ENCODE measurements around the gene ASB1. TPM values are rescaled to one million over a fixed set of nuclear protein-coding genes. Genes with fewer than 3 reads are reported as not detected.

The ASB1 gene
- total and polyA plus RNA-seq, 2 donors (not counting 1 experiment from before 2014, with no cell fraction given), result 19.3 to 40.6 TPM

DNA sequence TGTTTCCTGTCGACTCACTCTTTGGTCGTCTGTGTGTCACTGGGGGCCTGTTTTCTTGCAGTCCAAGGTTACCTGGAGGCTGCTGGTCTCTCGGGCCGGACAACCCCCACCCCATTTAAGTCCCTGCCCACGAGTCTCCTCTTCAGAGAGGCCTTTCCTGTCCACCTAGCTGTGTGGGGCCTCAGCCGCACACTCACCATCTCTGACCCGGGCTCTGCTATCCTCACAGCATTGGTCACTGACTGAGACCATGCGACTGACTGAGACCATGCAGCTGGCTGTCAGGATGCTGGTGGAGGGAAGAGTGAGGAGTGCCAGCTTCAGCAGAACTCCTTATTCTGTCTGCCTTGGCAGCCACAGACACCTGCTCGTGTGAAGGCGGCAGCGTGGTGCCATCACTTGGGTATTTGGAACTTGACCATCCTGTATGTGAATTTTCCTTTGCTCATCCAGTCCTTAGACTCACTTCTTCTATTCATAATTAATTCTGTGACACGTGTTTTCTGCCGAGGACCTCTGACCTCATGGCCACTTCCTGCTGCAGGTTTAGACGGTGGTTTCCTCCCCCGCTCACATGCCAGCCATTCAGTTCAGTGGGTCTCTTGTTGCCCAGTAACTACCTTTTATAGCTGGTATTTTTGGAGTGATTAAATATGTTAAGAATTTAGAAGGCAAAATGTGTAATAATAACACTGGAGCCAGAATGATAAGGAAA lies 47.5 kb upstream of the ASB1 start:
- Histone ChIP-seq H3K79me2 (ENCODE audit: control insufficient read depth, insufficient read depth, low read length) (no peaks in the 10 kb centered on the region), H3K36me3 (ENCODE audit: control insufficient read depth, insufficient read depth, low read length) (no peaks in the 10 kb centered on the region), H3K4me1 (ENCODE audit: control insufficient read depth, extremely low read depth, insufficient read depth, low read length) (peaks cover 4% of the 10 kb centered on the region), H3K4me2 (ENCODE audit: extremely low read depth, insufficient read depth, low read length) (peak overlapping the region; percentile 27), H3K9ac (ENCODE audit: insufficient read depth, low read length) (no peak overlapping the region), H3K4me3 (replicated peaks in 1 of 4; ENCODE audit: control extremely low read depth in 1 of 4, insufficient read depth in 1 of 4, low read depth in 3 of 4, low read length in 4 of 4) (no peak overlapping the region), H2AFZ (ENCODE audit: low read length) (no peak overlapping the region), H3K9me3 (ENCODE audit: control insufficient read depth, insufficient read depth, low read depth, low read length) (no peaks in the 10 kb centered on the region), H3K27me3 (ENCODE audit: control insufficient read depth, insufficient read depth, low read length) (no peaks in the 10 kb centered on the region), H4K20me1 (ENCODE audit: control insufficient read depth, extremely low read depth, insufficient read depth, low read length) (no peaks in the 10 kb centered on the region), H3K27ac (ENCODE audit: insufficient read depth, low read length) (peak overlapping the region; percentile 11)
- TF ChIP-seq EZH2 (IDR thresholded peaks at IDR 0.05; ENCODE audit: low read length, missing control alignments), result no peak
- no peak for TF ChIP-seq CTCF (conservative IDR thresholded peaks at IDR 0.05 in 1 of 2, IDR thresholded peaks at IDR 0.05 in 1 of 2; ENCODE audit: low read depth in 1 of 2, low read length in 2 of 2)
- DNase-seq (ENCODE audit: low read depth in 2 of 2), result peak; percentile 28 to 92

- no peak overlapping the region for H3K4me2 ChIP-seq (ENCODE audit: extremely low read depth, insufficient read depth, low read length)
- peaks cover 4% of the 10 kb centered on the region for H3K4me1 ChIP-seq (ENCODE audit: control insufficient read depth, extremely low read depth, insufficient read depth, low read length)
- no peaks in the 10 kb centered on the region for H3K27me3 ChIP-seq (ENCODE audit: control insufficient read depth, insufficient read depth, low read length)
- H2AFZ ChIP-seq (ENCODE audit: low read length), result no peak overlapping the region
- no peak for DNase-seq (ENCODE audit: low read depth in 2 of 2)
- no peaks in the 10 kb centered on the region for H4K20me1 ChIP-seq (ENCODE audit: control insufficient read depth, extremely low read depth, insufficient read depth, low read length)
- H3K4me3 ChIP-seq (replicated peaks in 1 of 4; ENCODE audit: control extremely low read depth in 1 of 4, insufficient read depth in 1 of 4, low read depth in 3 of 4, low read length in 4 of 4), result no peak overlapping the region
- no peak for TF ChIP-seq EZH2 (IDR thresholded peaks at IDR 0.05; ENCODE audit: low read length, missing control alignments)
- TF ChIP-seq CTCF (conservative IDR thresholded peaks at IDR 0.05 in 1 of 2, IDR thresholded peaks at IDR 0.05 in 1 of 2; ENCODE audit: low read depth in 1 of 2, low read length in 2 of 2), result no peak
- H3K27ac ChIP-seq (ENCODE audit: insufficient read depth, low read length), result no peak overlapping the region
- H3K36me3 ChIP-seq (ENCODE audit: control insufficient read depth, insufficient read depth, low read length), result no peaks in the 10 kb centered on the region
- no peaks in the 10 kb centered on the region for H3K9me3 ChIP-seq (ENCODE audit: control insufficient read depth, insufficient read depth, low read depth, low read length)
- no peak overlapping the region for H3K9ac ChIP-seq (ENCODE audit: insufficient read depth, low read length)
- no peaks in the 10 kb centered on the region for H3K79me2 ChIP-seq (ENCODE audit: control insufficient read depth, insufficient read depth, low read length)
These were observed 46.4 kb upstream of the ASB1 start for GRCh38 chr2:238380336-238380735.

GRCh38 chr2:238380785-238381184 lies 45.9 kb upstream of the ASB1 start:
- no peaks in the 10 kb centered on the region for H3K27me3 ChIP-seq (ENCODE audit: control insufficient read depth, insufficient read depth, low read length)
- peak; percentile 26 to 71 for DNase-seq (ENCODE audit: low read depth in 2 of 2)
- TF ChIP-seq EZH2 (IDR thresholded peaks at IDR 0.05; ENCODE audit: low read length, missing control alignments) (no peak), CTCF (conservative IDR thresholded peaks at IDR 0.05 in 1 of 2, IDR thresholded peaks at IDR 0.05 in 1 of 2; ENCODE audit: low read depth in 1 of 2, low read length in 2 of 2) (no peak)
- H2AFZ ChIP-seq (ENCODE audit: low read length), result no peak overlapping the region
- H3K79me2 ChIP-seq (ENCODE audit: control insufficient read depth, insufficient read depth, low read length), result no peaks in the 10 kb centered on the region
- no peak overlapping the region for H3K4me2 ChIP-seq (ENCODE audit: extremely low read depth, insufficient read depth, low read length)
- no peaks in the 10 kb centered on the region for H4K20me1 ChIP-seq (ENCODE audit: control insufficient read depth, extremely low read depth, insufficient read depth, low read length)
- no peak overlapping the region for H3K4me3 ChIP-seq (replicated peaks in 1 of 4; ENCODE audit: control extremely low read depth in 1 of 4, insufficient read depth in 1 of 4, low read depth in 3 of 4, low read length in 4 of 4)
- no peaks in the 10 kb centered on the region for H3K36me3 ChIP-seq (ENCODE audit: control insufficient read depth, insufficient read depth, low read length)
- H3K9ac ChIP-seq (ENCODE audit: insufficient read depth, low read length), result no peak overlapping the region
- H3K9me3 ChIP-seq (ENCODE audit: control insufficient read depth, insufficient read depth, low read depth, low read length), result no peaks in the 10 kb centered on the region
- no peak overlapping the region for H3K27ac ChIP-seq (ENCODE audit: insufficient read depth, low read length)
- peaks cover 4% of the 10 kb centered on the region for H3K4me1 ChIP-seq (ENCODE audit: control insufficient read depth, extremely low read depth, insufficient read depth, low read length)
